Measurements from ENCODE around the gene RYR2. TPM values are rescaled to one million over a fixed set of nuclear protein-coding genes. Genes with fewer than 3 reads are reported as not detected.

The RYR2 gene
- total and polyA plus RNA-seq, 2 donors (not counting 1 experiment from before 2014, with no cell fraction given), result not detected

DNA sequence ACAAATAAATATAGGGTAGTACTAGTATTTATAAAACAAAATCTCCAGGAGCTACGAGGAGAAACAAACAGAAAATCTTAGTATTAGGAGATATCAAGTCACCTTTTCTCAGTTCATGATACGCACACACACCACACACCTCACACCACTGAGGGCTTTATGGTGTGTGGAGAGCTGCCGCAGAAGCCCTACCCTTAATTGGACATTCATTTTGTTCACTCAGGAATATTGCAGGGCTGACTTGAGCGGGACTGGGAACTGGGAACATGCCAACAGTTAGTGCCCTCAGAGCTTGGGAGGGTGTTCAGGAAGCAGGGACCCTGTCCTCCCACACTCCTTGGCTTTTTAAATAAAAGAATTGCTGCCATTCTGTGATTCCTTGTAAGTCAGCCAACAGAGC, 386.8 kb downstream of the RYR2 start:
- no peak overlapping the region for H3K9ac ChIP-seq (ENCODE audit: low read length)
- no peaks in the 10 kb centered on the region for H3K79me2 ChIP-seq (ENCODE audit: control insufficient read depth, insufficient read depth, low read length)
- H3K36me3 ChIP-seq (replicated peaks in 1 of 2; ENCODE audit: control extremely low read depth in 1 of 2, control insufficient read depth in 1 of 2, extremely low read depth in 1 of 2, insufficient read depth in 2 of 2, low read length in 1 of 2), result no peaks in the 10 kb centered on the region
- no peaks in the 10 kb centered on the region for H3K27me3 ChIP-seq (replicated peaks in 1 of 4; ENCODE audit: control extremely low read depth in 1 of 4, control insufficient read depth in 3 of 4, insufficient read depth in 4 of 4, low read length in 3 of 4)
- no peak overlapping the region for H3K4me2 ChIP-seq (replicated peaks; ENCODE audit: low read depth, low read length, poor library complexity, severe bottlenecking)
- ChIA-PET POLR2A (no interaction called here), CTCF (no interaction called here)
- H2AFZ ChIP-seq (ENCODE audit: insufficient read depth, low read depth, low read length, poor library complexity, severe bottlenecking), result no peak overlapping the region
- no peak overlapping the region for H3K27ac ChIP-seq (ENCODE audit: low read length in 2 of 2)
- Mint-ChIP-seq H3K27ac (no peak overlapping the region), H3K9me3 (ENCODE audit: insufficient read depth) (no peaks in the 10 kb centered on the region), H3K27me3 (no peaks in the 10 kb centered on the region), H3K4me1 (no peaks in the 10 kb centered on the region), H3K4me3 (no peak overlapping the region)
- H3K9me3 ChIP-seq (ENCODE audit: control extremely low read depth in 1 of 3, control insufficient read depth in 2 of 3, insufficient read depth in 1 of 3, low read length in 2 of 3), result no peaks in the 10 kb centered on the region
- intact Hi-C loops (cut with micrococcal nuclease), result no loop called here
- 57% methylated on average over 1 of the region's 4 CpGs for WGBS (ENCODE audit: insufficient coverage)
- H4K20me1 ChIP-seq (ENCODE audit: control insufficient read depth, insufficient read depth, low read length, poor library complexity, severe bottlenecking), result no peaks in the 10 kb centered on the region
- DNase-seq (no peak), ATAC-seq (ENCODE audit: low read depth) (no peak)
- no peak for TF ChIP-seq EZH2 (IDR thresholded peaks at IDR 0.05; ENCODE audit: borderline replicate concordance, insufficient read depth, low read depth, low read length, poor library complexity, severe bottlenecking)
- TF ChIP-seq CTCF (IDR thresholded peaks at IDR 0.05), result no peak
- H3K4me3 ChIP-seq (ENCODE audit: control extremely low read depth in 1 of 5, extremely low read depth in 1 of 5, insufficient read depth in 1 of 5, low read depth in 2 of 5, low read length in 4 of 5), result no peak overlapping the region
- H3K4me1 ChIP-seq (ENCODE audit: control insufficient read depth in 2 of 2, insufficient read depth in 2 of 2, low read length in 2 of 2), result no peaks in the 10 kb centered on the region

GRCh38 chr1:237429252-237429651, 387.3 kb downstream of the RYR2 start:
- H3K9me3 Mint-ChIP-seq (ENCODE audit: insufficient read depth), result no peaks in the 10 kb centered on the region
- ChIA-PET POLR2A (no interaction called here), CTCF (no interaction called here)
- no peaks in the 10 kb centered on the region for H3K79me2 ChIP-seq (ENCODE audit: control insufficient read depth, insufficient read depth, low read length)
- no peak overlapping the region for H3K9ac ChIP-seq (ENCODE audit: low read length)
- no peak overlapping the region for H3K4me3 ChIP-seq (ENCODE audit: control extremely low read depth in 1 of 5, extremely low read depth in 1 of 5, insufficient read depth in 1 of 5, low read depth in 2 of 5, low read length in 4 of 5)
- no peaks in the 10 kb centered on the region for H3K9me3 ChIP-seq (ENCODE audit: control extremely low read depth in 1 of 3, control insufficient read depth in 2 of 3, insufficient read depth in 1 of 3, low read length in 2 of 3)
- H3K27me3 Mint-ChIP-seq, result no peaks in the 10 kb centered on the region
- no peak overlapping the region for H3K27ac ChIP-seq (ENCODE audit: low read length in 2 of 2)
- intact Hi-C loops (cut with micrococcal nuclease), result no loop called here
- no peak overlapping the region for H3K4me2 ChIP-seq (replicated peaks; ENCODE audit: low read depth, low read length, poor library complexity, severe bottlenecking)
- no peaks in the 10 kb centered on the region for H3K4me1 ChIP-seq (ENCODE audit: control insufficient read depth in 2 of 2, insufficient read depth in 2 of 2, low read length in 2 of 2)
- ATAC-seq (ENCODE audit: low read depth) (no peak), DNase-seq (no peak)
- no peak overlapping the region for H3K27ac Mint-ChIP-seq
- no peaks in the 10 kb centered on the region for H4K20me1 ChIP-seq (ENCODE audit: control insufficient read depth, insufficient read depth, low read length, poor library complexity, severe bottlenecking)
- H3K4me1 Mint-ChIP-seq, result no peaks in the 10 kb centered on the region
- H3K36me3 ChIP-seq (replicated peaks in 1 of 2; ENCODE audit: control extremely low read depth in 1 of 2, control insufficient read depth in 1 of 2, extremely low read depth in 1 of 2, insufficient read depth in 2 of 2, low read length in 1 of 2), result no peaks in the 10 kb centered on the region
- H2AFZ ChIP-seq (ENCODE audit: insufficient read depth, low read depth, low read length, poor library complexity, severe bottlenecking), result no peak overlapping the region
- WGBS (ENCODE audit: insufficient coverage), result 79% methylated on average over 2 of the region's 3 CpGs
- no peak overlapping the region for H3K4me3 Mint-ChIP-seq
- TF ChIP-seq EZH2 (IDR thresholded peaks at IDR 0.05; ENCODE audit: borderline replicate concordance, insufficient read depth, low read depth, low read length, poor library complexity, severe bottlenecking), result no peak
- no peak for TF ChIP-seq CTCF (IDR thresholded peaks at IDR 0.05)
- no peaks in the 10 kb centered on the region for H3K27me3 ChIP-seq (replicated peaks in 1 of 4; ENCODE audit: control extremely low read depth in 1 of 4, control insufficient read depth in 3 of 4, insufficient read depth in 4 of 4, low read length in 3 of 4)
